AG04450 (cell line): Measurements from ENCODE around the gene ANKRD33. TPM values are rescaled to one million over a fixed set of nuclear protein-coding genes. Genes with fewer than 3 reads are reported as not detected.
A peak's percentile ranks its signal among the peaks of the same experiment; 100 is the strongest.

Experiments
- CTCF ChIA-PET: fragments of 300-600, 350-600 bp; formaldehyde crosslinking; extraction: SDS; loops from one replicate; lab custom pipeline; 2022; ENCODE audit warnings: antibody characterized with exemption, inconsistent platforms; lab: Charles Lee
- POLR2A ChIA-PET: fragments of 350-600 bp; formaldehyde crosslinking; extraction: SDS; loops from one replicate; lab custom pipeline; 2021; ENCODE audit warnings: antibody characterized with exemption, inconsistent platforms; lab: Yijun Ruan, JAX
- DNase-seq: peaks from one replicate; pipeline ENCODE4 v3.0.0-alpha.2; 2011; ENCODE audit warnings: low read depth, low spot score
- H3K27ac ChIP-seq: one replicate; pipeline ENCODE4 v1.5.1; 2012; ENCODE audit warnings: low read depth, low read length, control low read depth
- H3K27me3 ChIP-seq: one replicate; pipeline ENCODE4 v1.6.0; 2012; ENCODE audit warnings: low read length; ENCODE audit not compliant: control insufficient read depth, insufficient read depth
- H3K4me3 ChIP-seq: 2 replicates; pipeline ENCODE4 v1.5.1; 2011; ENCODE audit warnings: mild to moderate bottlenecking, low read depth, low read length, control low read depth
- H3K9me3 ChIP-seq: 2 replicates; pipeline ENCODE4 v1.5.1; 2012; ENCODE audit warnings: low read length; ENCODE audit not compliant: control insufficient read depth, insufficient read depth
- CTCF ChIP-seq: IDR thresholded peaks from 2 replicates; pipeline ENCODE4 v1.5.1; 2011; ENCODE audit warnings: low read depth, low read length, control low read depth, inconsistent platforms
- polyA plus RNA-seq: library from polyadenylated mRNA; depleted of rRNA; stranded (reverse); fragments of >200 nt; gene quantifications from 2 replicates; pipeline ENCODE4 v1.2.3, GENCODE V29; 2011

The ANKRD33 gene
- polyA plus RNA-seq, 1 experiment: not detected

- peaks cover 17% of the 10 kb centered on the region for H3K27me3 ChIP-seq
- CTCF ChIA-PET: no interaction called here
- H3K9me3 ChIP-seq: no peaks in the 10 kb centered on the region; the same call in 1 of the 2 replicates
- POLR2A ChIA-PET: no interaction called here
- H3K4me3 ChIP-seq: no peak overlapping the region
- TF ChIP-seq CTCF: no peak
- no peak for DNase-seq
- no peak overlapping the region for H3K27ac ChIP-seq
Observed at GRCh38 chr12:51860986-51861385, 26.9 kb upstream of the ANKRD33 start.

GRCh38 chr12:51862947-51863346 is 25.0 kb upstream of the ANKRD33 start:
- CTCF ChIA-PET: interaction anchor here (1.1 to 2.7 kb wide), 3 partner anchors 12 to 60 kb away, joined by 3 to 14 read pairs (median 4); no protein-coding TSS in a partner anchor

DNA sequence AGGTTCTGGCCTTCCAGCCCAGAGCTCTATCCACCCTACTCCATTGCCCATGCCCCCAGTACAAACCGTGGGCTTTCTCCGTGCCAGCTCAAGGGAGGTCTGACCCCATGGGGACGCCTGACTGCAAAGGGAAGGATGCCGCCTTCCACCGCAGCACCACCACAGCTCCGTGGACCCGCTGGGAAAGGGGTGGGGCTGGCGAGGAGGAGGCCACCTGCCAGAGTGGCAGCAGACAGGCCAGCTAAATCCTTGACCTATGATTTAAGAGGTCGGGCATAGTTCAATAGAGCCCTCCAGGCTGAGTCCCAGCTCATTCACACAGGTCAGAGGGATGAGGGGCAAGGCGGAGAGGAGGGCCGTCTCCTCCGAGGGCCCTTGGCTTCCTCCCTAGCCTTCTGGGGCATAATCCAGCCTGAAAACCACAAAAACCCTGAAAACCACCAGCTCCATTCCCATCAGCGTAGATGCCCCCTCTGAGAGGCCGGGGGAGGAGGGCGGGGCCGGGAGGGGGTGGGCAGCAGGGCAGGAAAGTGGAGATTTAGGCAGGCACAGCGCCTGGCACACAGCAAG is 24.5 kb upstream of the ANKRD33 start:
- no peak for DNase-seq
- no peaks in the 10 kb centered on the region; the same call in 1 of the 2 replicates for H3K9me3 ChIP-seq
- POLR2A ChIA-PET: no interaction called here
- H3K4me3 ChIP-seq: no peak overlapping the region; the same call in 1 of the 2 replicates
- no peak for TF ChIP-seq CTCF
- H3K27ac ChIP-seq: no peak overlapping the region
- CTCF ChIA-PET: interaction anchor here (0.7 to 2.7 kb wide), 4 partner anchors 11 to 162 kb away, joined by 3 to 14 read pairs (median 4); no protein-coding TSS in a partner anchor
- peaks cover 17% of the 10 kb centered on the region for H3K27me3 ChIP-seq

More at GRCh38 chr12:51862947-51863346, 25.0 kb upstream of the ANKRD33 start:
- TF ChIP-seq CTCF: no peak
- Histone ChIP-seq H3K27ac (no peak overlapping the region), H3K9me3 (no peaks in the 10 kb centered on the region; the same call in 1 of the 2 replicates), H3K4me3 (no peak overlapping the region), H3K27me3 (peaks cover 17% of the 10 kb centered on the region)
- DNase-seq: no peak
- POLR2A ChIA-PET: no interaction called here

GRCh38 chr12:51863933-51864832 is 23.7 kb upstream of the ANKRD33 start:
- Histone ChIP-seq H3K27ac (no peak overlapping the region), H3K4me3 (peak overlapping the region; percentile 43), H3K27me3 (peaks cover 20% of the 10 kb centered on the region), H3K9me3 (no peaks in the 10 kb centered on the region; the same call in 1 of the 2 replicates)
- no peak for DNase-seq
- POLR2A ChIA-PET: interaction anchor here (0.6 to 1.3 kb wide), 2 partner anchors 8 to 31 kb away, joined by 3 to 4 read pairs; no protein-coding TSS in a partner anchor
- no peak for TF ChIP-seq CTCF
- CTCF ChIA-PET: interaction anchor here (0.7 to 2.7 kb wide), 4 partner anchors 8 to 161 kb away, joined by 3 to 14 read pairs (median 3); no protein-coding TSS in a partner anchor
